Ovary (tissue), 9 donors: ENCODE results near the gene MEGF8. TPM values are rescaled to one million over a fixed set of nuclear protein-coding genes. Genes with fewer than 3 reads are reported as not detected.
A peak's percentile ranks its signal among the peaks of the same experiment; 100 is the strongest.

Experiments used
- DNase-seq, 5 donors: peaks; one replicate each; pipeline ENCODE4 v3.0.0-alpha.2; 2019 to 2020
- H3K27ac ChIP-seq, 2 donors: fragments of 200-600 bp; one replicate each; pipeline versions ENCODE4 v1.5.1 to v1.8.0; 2019 to 2022
- H3K27me3 ChIP-seq: fragments of 200-600 bp; one replicate; pipeline ENCODE4 v1.8.0; 2022
- H3K36me3 ChIP-seq: fragments of 200-600 bp; sonication (generic); one replicate; pipeline ENCODE4 v1.5.1; 2019
- H3K4me1 ChIP-seq: one replicate; pipeline ENCODE4 v1.8.1; 2013; ENCODE audit warnings: mild to moderate bottlenecking, moderate library complexity; ENCODE audit not compliant: insufficient read depth
- H3K4me3 ChIP-seq: fragments of 200-600 bp; sonication (generic); one replicate; pipeline ENCODE4 v1.5.1; 2017
- H3K9me3 ChIP-seq, 2 donors: fragments of 200-600 bp in 1 of 2; sonication (generic) in 1 of 2; one replicate each; pipeline versions ENCODE4 v1.5.1 to v1.8.1; 2013 to 2019; ENCODE audit warnings: mild to moderate bottlenecking in 1 of 2, moderate library complexity in 1 of 2
- CTCF ChIP-seq, 3 donors: fragments of 450-650 bp in 2 of 3; fragments of 200-600 bp in 1 of 3; IDR thresholded peaks; one replicate each; pipeline versions ENCODE4 v1.5.1 to v1.8.0; 2016 to 2022; ENCODE audit warnings: antibody characterized with exemption in 3 of 3, mild to moderate bottlenecking in 1 of 3
- EP300 ChIP-seq: sonication (generic); formaldehyde crosslinking; IDR thresholded peaks from one replicate; pipeline ENCODE4 v1.6.1; 2017; ENCODE audit warnings: antibody characterized with exemption
- POLR2A ChIP-seq: fragments of 450-650 bp; IDR thresholded peaks from one replicate; pipeline ENCODE4 v1.6.1; 2017; ENCODE audit warnings: antibody characterized with exemption, mild to moderate bottlenecking, moderate library complexity
- WGBS, 3 donors: extraction: QIAGEN DNeasy Blood & Tissue Kit in 1 of 3; methylation state at CpG; one replicate each; pipeline versions ENCODE4 v1.1.5 to v1.1.7; 2013 to 2017; 5-methylcytosine and 5-hydroxymethylcytosine counted together
- intact Hi-C, 4 donors: fragments of 100-400 bp; cut with DNase I; formaldehyde crosslinking; loops; one replicate each; pipeline versions ENCODE4 v1.11.0 to v1.15.1; 2022 to 2023
- polyA plus RNA-seq, 2 donors: library from polyadenylated mRNA; stranded (reverse); fragments of 200-250 nt in 1 of 2; fragments of 350-450 nt in 1 of 2; fragmentation: Illumina TruSeq in 1 of 2; extraction: RNeasy Lipid Tissue Mini Kit (QIAGEN cat#74804) in 1 of 2; gene quantifications; one replicate each; pipeline ENCODE4 v1.2.3, GENCODE V29; 2013 to 2014
- total RNA-seq, 7 donors: library from RNA; depleted of rRNA in 2 of 7; stranded (reverse); fragments of >200 nt in 2 of 7; fragmentation: NEBNext Ultra II Directional in 3 of 7; extraction: Animal tissue kit (Norgen Biotek cat#: 25700) in 3 of 7; gene quantifications; one replicate each; pipeline versions ENCODE4 v1.1.0 to v1.2.4, GENCODE V29; 2016 to 2023
- donor health status: DM: no; HTN: no; CAD: no; lungs with moderate emphysema.
- donor health status: DM: no; HTN: no; CAD: no.
- donor health status: Bipolar disorder and iron deficiency.
- donor health status: DM: yes; HTN: yes; CAD: no.
- donor health status: DM: no; HTN: no; CAD: no.
- donor health status: DM: yes; HTN: yes; CAD: no.

MEGF8 gene
- total and polyA plus RNA-seq, 9 donors: 11.0 to 31.6 (median 23.3) TPM

GRCh38 chr19:42281146-42281826 lies 44.1 kb upstream of the MEGF8 start:
- intact Hi-C loops: loop anchor here in 2 of 4 donors (2.0 kb wide), 2 partner anchors 26 to 36 kb away; partner anchors contain the start of gene ERF (in 1 of the 2)
- Histone ChIP-seq H3K4me1 (peaks cover 32% of the 10 kb centered on the region), H3K4me3 (peak overlapping the region; percentile 91), H3K36me3 (no peaks in the 10 kb centered on the region), H3K9me3 (no peaks in the 10 kb centered on the region), H3K27ac (peak overlapping the region; percentile 83 to 98), H3K27me3 (no peaks in the 10 kb centered on the region)
- peak; percentile 66 to 79 (median 76) for DNase-seq
- 8 to 11% (median 11%) methylated on average over 15 to 25 of the region's 25 CpGs for WGBS, 3 donors
- TF ChIP-seq CTCF (IDR thresholded peaks at IDR 0.05) (peak in 1 of 3 donors; percentile 10), EP300 (no peak)

GRCh38 chr19:42281827-42282762 lies 43.3 kb upstream of the MEGF8 start:
- WGBS, 3 donors: 20 to 27% (median 26%) methylated on average over 7 of the region's 7 CpGs
- peak in 4 of 5 donors; percentile 60 to 71 (median 66) for DNase-seq
- peak overlapping the region; percentile 83 to 98 for H3K27ac ChIP-seq
- H3K4me1 ChIP-seq: peaks cover 35% of the 10 kb centered on the region
- no peaks in the 10 kb centered on the region for H3K9me3 ChIP-seq
- H3K36me3 ChIP-seq: no peaks in the 10 kb centered on the region
- intact Hi-C loops: loop anchor here in 2 of 4 donors (2.0 kb wide), 2 partner anchors 27 to 37 kb away; partner anchors contain the start of gene ERF (in 1 of the 2)
- peak overlapping the region; percentile 91 for H3K4me3 ChIP-seq
- H3K27me3 ChIP-seq: no peaks in the 10 kb centered on the region
- TF ChIP-seq POLR2A (no peak), EP300 (no peak), CTCF (IDR thresholded peaks at IDR 0.05) (no peak)

GRCh38 chr19:42282819-42283187 lies 42.6 kb upstream of the MEGF8 start:
- TF ChIP-seq POLR2A (no peak), EP300 (no peak), CTCF (IDR thresholded peaks at IDR 0.05) (no peak)
- Histone ChIP-seq H3K4me3 (no peak overlapping the region), H3K36me3 (no peaks in the 10 kb centered on the region), H3K27ac (peak overlapping the region; percentile 85 to 98), H3K4me1 (peaks cover 35% of the 10 kb centered on the region), H3K27me3 (no peaks in the 10 kb centered on the region), H3K9me3 (no peaks in the 10 kb centered on the region)
- intact Hi-C loops: no loop called here
- 48% methylated on average over 4 of the region's 4 CpGs for WGBS, 3 donors
- DNase-seq: no peak

GRCh38 chr19:42283188-42284065 lies 42.0 kb upstream of the MEGF8 start:
- no peak for TF ChIP-seq EP300
- TF ChIP-seq CTCF (IDR thresholded peaks at IDR 0.05): peak in 1 of 3 donors; percentile 29
- peak; percentile 76 for TF ChIP-seq POLR2A
- no peaks in the 10 kb centered on the region for H3K27me3 ChIP-seq
- H3K27ac ChIP-seq: peak overlapping the region; percentile 92 to 98
- peak; percentile 96 to 98 (median 97) for DNase-seq
- 2 to 3% (median 3%) methylated on average over 33 to 74 of the region's 74 CpGs for WGBS, 3 donors
- H3K9me3 ChIP-seq: no peaks in the 10 kb centered on the region
- H3K4me1 ChIP-seq: peaks cover 35% of the 10 kb centered on the region
- H3K36me3 ChIP-seq: no peaks in the 10 kb centered on the region
- peak overlapping the region; percentile 64 for H3K4me3 ChIP-seq
- intact Hi-C loops: no loop called here
